Endothelial cell of umbilical vein (primary cell): ENCODE data around the gene SREK1IP1.

ENCODE experiments used
- EZH2 ChIP-seq: IDR thresholded peaks from 2 replicates; pipeline ENCODE4 v1.6.1; 2012; ENCODE audit warnings: borderline replicate concordance, low read depth, mild to moderate bottlenecking, moderate library complexity, low read length, inconsistent platforms; ENCODE audit not compliant: severe bottlenecking
- FOS ChIP-seq: IDR thresholded peaks from 2 replicates; pipeline ENCODE4 v1.6.1; 2011; ENCODE audit warnings: mild to moderate bottlenecking, low read length, moderate library complexity, borderline replicate concordance; ENCODE audit not compliant: insufficient read depth
- GATA2 ChIP-seq: IDR thresholded peaks from 2 replicates; pipeline ENCODE4 v1.7.0; 2011; ENCODE audit warnings: low read depth, mild to moderate bottlenecking, moderate library complexity, mixed read lengths, low read length; ENCODE audit not compliant: insufficient read length, insufficient read depth
- JUN ChIP-seq: IDR thresholded peaks from 2 replicates; pipeline ENCODE4 v1.6.1; 2011; ENCODE audit warnings: borderline replicate concordance, low read depth; ENCODE audit not compliant: insufficient read length, insufficient read depth
- MYC ChIP-seq: IDR thresholded peaks from one replicate; pipeline ENCODE4 v1.6.1; 2011; ENCODE audit warnings: mild to moderate bottlenecking, low read depth, low read length
- POLR2A ChIP-seq: IDR thresholded peaks from 2 replicates; pipeline ENCODE4 v1.6.1; 2012; ENCODE audit warnings: low read depth, mild to moderate bottlenecking, control low read depth, low read length
- POLR2AphosphoS5 ChIP-seq: IDR thresholded peaks from 2 replicates; pipeline ENCODE4 v1.6.1; 2012; ENCODE audit warnings: low read depth, mild to moderate bottlenecking, control low read depth, low read length, moderate library complexity; ENCODE audit not compliant: insufficient read depth
- TF ChIP-seq, protein P1 (sequence below), 2 donors: IDR thresholded peaks; 1 replicate in 1 of 2; 2 replicates in 1 of 2; pipeline ENCODE4 v1.5.1; 2011; ENCODE audit warnings: low read length in 2 of 2, mild to moderate bottlenecking in 2 of 2, moderate library complexity in 2 of 2, control low read depth in 1 of 2, inconsistent platforms in 1 of 2, low read depth in 1 of 2; ENCODE audit not compliant: insufficient read depth in 1 of 2; ENCODE audit errors: extremely low read depth in 1 of 2
- TF ChIP-seq, protein P2 (sequence below): IDR thresholded peaks from 2 replicates; pipeline ENCODE4 v1.6.1; 2011; ENCODE audit not compliant: insufficient read depth, insufficient read length

DNA sequence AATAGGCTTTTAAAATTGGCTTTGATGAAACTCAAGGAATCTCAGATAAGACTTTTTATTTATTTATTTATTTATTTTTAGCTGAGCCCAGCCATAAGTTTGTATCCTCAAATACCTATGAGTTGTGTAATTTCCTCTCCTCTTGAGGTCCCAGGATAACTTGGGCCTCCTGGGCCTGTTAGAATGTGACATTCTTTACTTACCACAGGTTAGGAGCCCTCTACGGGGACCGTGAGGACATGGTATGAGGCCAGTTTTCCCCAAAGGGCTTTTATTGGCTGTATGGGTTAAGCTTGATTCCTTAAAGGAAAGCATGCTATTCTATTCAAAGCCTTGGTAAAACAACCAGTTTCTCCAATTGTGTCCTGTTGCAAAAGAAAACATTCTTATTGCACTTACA, 61.3 kb downstream of the SREK1IP1 start:
- TF ChIP-seq, protein P1, sequence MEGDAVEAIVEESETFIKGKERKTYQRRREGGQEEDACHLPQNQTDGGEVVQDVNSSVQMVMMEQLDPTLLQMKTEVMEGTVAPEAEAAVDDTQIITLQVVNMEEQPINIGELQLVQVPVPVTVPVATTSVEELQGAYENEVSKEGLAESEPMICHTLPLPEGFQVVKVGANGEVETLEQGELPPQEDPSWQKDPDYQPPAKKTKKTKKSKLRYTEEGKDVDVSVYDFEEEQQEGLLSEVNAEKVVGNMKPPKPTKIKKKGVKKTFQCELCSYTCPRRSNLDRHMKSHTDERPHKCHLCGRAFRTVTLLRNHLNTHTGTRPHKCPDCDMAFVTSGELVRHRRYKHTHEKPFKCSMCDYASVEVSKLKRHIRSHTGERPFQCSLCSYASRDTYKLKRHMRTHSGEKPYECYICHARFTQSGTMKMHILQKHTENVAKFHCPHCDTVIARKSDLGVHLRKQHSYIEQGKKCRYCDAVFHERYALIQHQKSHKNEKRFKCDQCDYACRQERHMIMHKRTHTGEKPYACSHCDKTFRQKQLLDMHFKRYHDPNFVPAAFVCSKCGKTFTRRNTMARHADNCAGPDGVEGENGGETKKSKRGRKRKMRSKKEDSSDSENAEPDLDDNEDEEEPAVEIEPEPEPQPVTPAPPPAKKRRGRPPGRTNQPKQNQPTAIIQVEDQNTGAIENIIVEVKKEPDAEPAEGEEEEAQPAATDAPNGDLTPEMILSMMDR (IDR thresholded peaks at IDR 0.05; ENCODE audit: extremely low read depth in 1 of 2, insufficient read depth in 1 of 2, low read depth in 1 of 2, low read length in 2 of 2): no peak
- no peak for TF ChIP-seq POLR2AphosphoS5
- TF ChIP-seq EZH2: no peak
- no peak for TF ChIP-seq MYC
- TF ChIP-seq POLR2A: no peak
- TF ChIP-seq FOS: no peak
- no peak for TF ChIP-seq GATA2
- TF ChIP-seq JUN: no peak
- TF ChIP-seq, protein P2, sequence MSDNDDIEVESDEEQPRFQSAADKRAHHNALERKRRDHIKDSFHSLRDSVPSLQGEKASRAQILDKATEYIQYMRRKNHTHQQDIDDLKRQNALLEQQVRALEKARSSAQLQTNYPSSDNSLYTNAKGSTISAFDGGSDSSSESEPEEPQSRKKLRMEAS: no peak
